Measurements from ENCODE around the gene ANKS6.

Gene ANKS6

GRCh38 chr9:98815391-98815951 lies 19.1 kb upstream of the ANKS6 start:
- DNase-seq (ENCODE audit: low read depth in 4 of 4, low spot score in 1 of 4): no peak

- no peak for DNase-seq (ENCODE audit: low read depth in 4 of 4, low spot score in 1 of 4)
Observed at GRCh38 chr9:98811051-98811650, 14.8 kb upstream of the ANKS6 start.

- DNase-seq (ENCODE audit: low read depth in 4 of 4, low spot score in 1 of 4): no peak
Observed at GRCh38 chr9:98810102-98810842, 13.9 kb upstream of the ANKS6 start.

- no peak for DNase-seq (ENCODE audit: low read depth in 4 of 4, low spot score in 1 of 4)
Observed at GRCh38 chr9:98809311-98810101, 13.2 kb upstream of the ANKS6 start.

- no peak for DNase-seq (ENCODE audit: low read depth in 4 of 4, low spot score in 1 of 4)
Observed at GRCh38 chr9:98808875-98809274, 12.5 kb upstream of the ANKS6 start.

GRCh38 chr9:98808411-98808815 lies 12.1 kb upstream of the ANKS6 start:
- DNase-seq (ENCODE audit: low read depth in 4 of 4, low spot score in 1 of 4): no peak

GRCh38 chr9:98807814-98808195 lies 11.4 kb upstream of the ANKS6 start:
- DNase-seq (ENCODE audit: low read depth in 4 of 4, low spot score in 1 of 4): peak in 1 of 4 experiments; percentile 18

- peak in 1 of 4 experiments; percentile 45 for DNase-seq (ENCODE audit: low read depth in 4 of 4, low spot score in 1 of 4)
Observed at GRCh38 chr9:98807070-98807813, 10.9 kb upstream of the ANKS6 start, which contains the start of gene GALNT12. Gene GALNT12 (plus strand): TSS chr9:98807670. CDS start chr9:98807699, 29 bp downstream.

- DNase-seq (ENCODE audit: low read depth in 4 of 4, low spot score in 1 of 4): no peak
Observed at GRCh38 chr9:98806394-98807035, 10.2 kb upstream of the ANKS6 start.

- DNase-seq (ENCODE audit: low read depth in 4 of 4, low spot score in 1 of 4): no peak
Observed at GRCh38 chr9:98805506-98806272, 9.3 kb upstream of the ANKS6 start.

- DNase-seq (ENCODE audit: low read depth in 4 of 4, low spot score in 1 of 4): no peak
Observed at GRCh38 chr9:98804083-98804482, 7.7 kb upstream of the ANKS6 start.

- DNase-seq (ENCODE audit: low read depth in 4 of 4, low spot score in 1 of 4): no peak
Observed at GRCh38 chr9:98801969-98802371, 5.6 kb upstream of the ANKS6 start.

- no peak for DNase-seq (ENCODE audit: low read depth in 4 of 4, low spot score in 1 of 4)
Observed at GRCh38 chr9:98801561-98801960, 5.2 kb upstream of the ANKS6 start.

GRCh38 chr9:98798254-98798653 lies 1.9 kb upstream of the ANKS6 start:
- DNase-seq (ENCODE audit: low read depth in 4 of 4, low spot score in 1 of 4): no peak

GRCh38 chr9:98797491-98797890 lies 1.1 kb upstream of the ANKS6 start:
- DNase-seq (ENCODE audit: low read depth in 4 of 4, low spot score in 1 of 4): no peak

- peak in 1 of 4 experiments; percentile 18 for DNase-seq (ENCODE audit: low read depth in 4 of 4, low spot score in 1 of 4)
Observed at GRCh38 chr9:98795970-98796363, 388 bp downstream of the ANKS6 start.

GRCh38 chr9:98795295-98795955 lies 930 bp downstream of the ANKS6 start:
- DNase-seq (ENCODE audit: low read depth in 4 of 4, low spot score in 1 of 4): no peak

- DNase-seq (ENCODE audit: low read depth in 4 of 4, low spot score in 1 of 4): no peak
Observed at GRCh38 chr9:98794802-98795201, 1.6 kb downstream of the ANKS6 start.

- no peak for DNase-seq (ENCODE audit: low read depth in 4 of 4, low spot score in 1 of 4)
Observed at GRCh38 chr9:98793031-98793430, 3.3 kb downstream of the ANKS6 start.
